ENCODE results near the gene LIPE. TPM values are rescaled to one million over a fixed set of nuclear protein-coding genes. Genes with fewer than 3 reads are reported as not detected.
"Not testable (repeated sequence)": the region's sequence is repeated elsewhere in the genome, so short reads cannot be mapped to it uniquely, and the experiment has no call there.

Gene LIPE
- total and polyA plus RNA-seq, 12 donors: 39.4 to 109 (median 55.0) TPM

DNA sequence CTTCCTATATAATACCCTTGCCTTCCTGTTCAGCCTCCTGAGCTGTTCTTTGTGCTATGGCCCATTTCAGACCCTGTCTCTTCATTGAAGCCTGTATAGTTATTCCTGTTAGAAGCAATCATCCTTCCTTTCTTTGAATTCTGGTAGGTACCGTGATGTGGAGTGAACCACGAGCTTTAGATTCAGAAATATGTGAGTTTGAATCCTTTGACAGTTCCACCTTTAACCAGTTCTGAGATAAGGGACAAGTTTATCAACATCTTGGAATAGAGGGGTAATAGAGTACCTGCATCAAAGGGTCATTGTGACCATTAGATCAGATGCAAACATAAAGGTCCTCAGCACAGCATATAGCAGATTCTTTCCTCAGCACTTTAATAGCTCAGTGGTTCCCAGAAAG, 27.9 kb upstream of the LIPE start:
- Histone ChIP-seq H3K4me3 (no peak overlapping the region), H3K4me1 (peaks cover 0 to 37% (median 6%) of the 10 kb centered on the region in 9 donors), H3K27me3 (peaks cover 0 to 6% (median 0%) of the 10 kb centered on the region in 7 donors), H3K27ac (no peak overlapping the region), H3K36me3 (no peaks in the 10 kb centered on the region), H3K9me3 (no peaks in the 10 kb centered on the region)
- TF ChIP-seq, protein P1, sequence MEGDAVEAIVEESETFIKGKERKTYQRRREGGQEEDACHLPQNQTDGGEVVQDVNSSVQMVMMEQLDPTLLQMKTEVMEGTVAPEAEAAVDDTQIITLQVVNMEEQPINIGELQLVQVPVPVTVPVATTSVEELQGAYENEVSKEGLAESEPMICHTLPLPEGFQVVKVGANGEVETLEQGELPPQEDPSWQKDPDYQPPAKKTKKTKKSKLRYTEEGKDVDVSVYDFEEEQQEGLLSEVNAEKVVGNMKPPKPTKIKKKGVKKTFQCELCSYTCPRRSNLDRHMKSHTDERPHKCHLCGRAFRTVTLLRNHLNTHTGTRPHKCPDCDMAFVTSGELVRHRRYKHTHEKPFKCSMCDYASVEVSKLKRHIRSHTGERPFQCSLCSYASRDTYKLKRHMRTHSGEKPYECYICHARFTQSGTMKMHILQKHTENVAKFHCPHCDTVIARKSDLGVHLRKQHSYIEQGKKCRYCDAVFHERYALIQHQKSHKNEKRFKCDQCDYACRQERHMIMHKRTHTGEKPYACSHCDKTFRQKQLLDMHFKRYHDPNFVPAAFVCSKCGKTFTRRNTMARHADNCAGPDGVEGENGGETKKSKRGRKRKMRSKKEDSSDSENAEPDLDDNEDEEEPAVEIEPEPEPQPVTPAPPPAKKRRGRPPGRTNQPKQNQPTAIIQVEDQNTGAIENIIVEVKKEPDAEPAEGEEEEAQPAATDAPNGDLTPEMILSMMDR (IDR thresholded peaks at IDR 0.05): no peak
- ATAC-seq (no peak), DNase-seq (no peak)
- intact Hi-C loops (cut with DNase I): loop anchor here in 4 of 10 donors (2.0 to 10.0 kb wide), 3 partner anchors 70 to 140 kb away; partner anchors contain the start of genes CEACAM8 (in 3 of the 4) and CEACAM1 (in 1 of the 4)
- WGBS, 2 donors: 74 to 85% methylated on average over 2 of the region's 2 CpGs

DNA sequence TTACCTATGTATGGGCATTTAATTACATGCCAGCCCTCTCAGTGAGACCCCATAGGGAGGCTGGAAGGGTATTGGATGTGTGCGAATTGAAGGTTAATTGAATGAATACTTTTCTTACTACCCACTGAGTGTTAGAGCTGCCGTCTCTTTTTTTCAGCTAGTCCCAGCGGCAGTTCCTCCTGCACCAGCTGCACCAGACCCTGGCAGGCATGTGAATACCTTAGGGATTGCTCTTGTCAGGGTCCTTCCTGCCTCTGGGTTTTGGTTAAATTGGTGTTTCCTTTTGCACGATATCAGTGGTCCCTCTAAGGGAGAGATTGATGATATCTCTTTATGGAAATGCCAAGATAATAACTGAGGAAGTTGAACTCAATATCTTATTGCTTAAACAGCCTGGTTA, 25.4 kb upstream of the LIPE start:
- intact Hi-C loops (cut with DNase I): loop anchor here in 6 of 10 donors (2.0 to 10.0 kb wide), 5 partner anchors 72 to 145 kb away; partner anchors contain the start of genes CEACAM8 (in 4 of the 6) and CEACAM1 (in 3 of the 6)
- TF ChIP-seq, protein P1 (IDR thresholded peaks at IDR 0.05): no peak
- H3K36me3 ChIP-seq: no peaks in the 10 kb centered on the region
- no peak overlapping the region for H3K4me3 ChIP-seq
- H3K9me3 ChIP-seq: no peaks in the 10 kb centered on the region
- peaks cover 0 to 44% (median 9%) of the 10 kb centered on the region in 9 donors for H3K4me1 ChIP-seq
- DNase-seq (no peak), ATAC-seq (no peak)
- peaks cover 0 to 6% (median 0%) of the 10 kb centered on the region in 7 donors for H3K27me3 ChIP-seq
- peak overlapping the region in 2 of 10 donors; percentile 2 to 36 for H3K27ac ChIP-seq
- 43 to 45% methylated on average over 4 of the region's 4 CpGs for WGBS, 2 donors

DNA sequence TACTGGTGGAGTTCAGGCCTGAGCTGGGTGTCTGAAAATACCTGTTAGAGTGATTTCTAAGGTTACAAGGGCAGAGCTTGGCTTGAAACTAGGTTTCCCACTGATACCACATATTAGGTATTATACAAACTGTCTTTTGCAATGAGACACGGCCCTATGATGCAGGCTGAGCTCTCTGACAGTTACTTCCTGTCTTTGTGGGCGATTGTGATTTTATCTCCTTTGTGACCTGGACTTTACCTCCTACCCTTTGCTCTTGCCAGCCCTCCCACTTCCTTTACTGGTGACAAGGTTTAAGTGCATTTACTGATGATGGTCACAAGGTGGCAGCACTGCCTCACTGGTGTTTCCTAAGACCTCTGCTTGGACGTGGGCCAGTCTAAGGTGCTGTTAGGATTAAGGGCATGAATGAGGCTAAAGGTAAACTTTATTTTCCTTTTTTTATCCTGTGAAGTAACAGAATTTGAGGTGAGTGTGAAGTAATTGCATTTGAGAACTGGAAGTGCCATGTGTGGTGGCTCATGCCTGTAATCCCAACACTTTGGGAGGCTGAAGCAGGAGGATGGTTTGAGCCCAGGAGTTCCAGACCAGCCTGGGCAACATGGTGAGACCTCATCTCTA, 23.2 kb upstream of the LIPE start:
- intact Hi-C loops (cut with DNase I): loop anchor here in 9 of 10 donors (1.0 to 10.0 kb wide), 7 partner anchors 74 to 147 kb away; partner anchors contain the start of genes CEACAM8 (in 4 of the 9) and CEACAM1 (in 3 of the 9)
- H3K9me3 ChIP-seq: no peaks in the 10 kb centered on the region
- H3K4me1 ChIP-seq: peaks cover 0 to 33% (median 9%) of the 10 kb centered on the region in 9 donors
- peaks cover 0 to 6% (median 0%) of the 10 kb centered on the region in 7 donors for H3K27me3 ChIP-seq
- TF ChIP-seq, protein P1 (IDR thresholded peaks at IDR 0.05): peak; percentile 81 to 94 (median 90)
- 0% methylated on average over 3 of the region's 3 CpGs for WGBS, 2 donors
- peak; percentile 48 to 84 for DNase-seq
- H3K36me3 ChIP-seq: no peaks in the 10 kb centered on the region
- H3K27ac ChIP-seq: peak overlapping the region in 9 of 10 donors; percentile 50 to 74 (median 61)
- ATAC-seq: peak; percentile 81 to 96 (median 91)
- H3K4me3 ChIP-seq: peak overlapping the region in 1 of 10 donors; percentile 7

DNA sequence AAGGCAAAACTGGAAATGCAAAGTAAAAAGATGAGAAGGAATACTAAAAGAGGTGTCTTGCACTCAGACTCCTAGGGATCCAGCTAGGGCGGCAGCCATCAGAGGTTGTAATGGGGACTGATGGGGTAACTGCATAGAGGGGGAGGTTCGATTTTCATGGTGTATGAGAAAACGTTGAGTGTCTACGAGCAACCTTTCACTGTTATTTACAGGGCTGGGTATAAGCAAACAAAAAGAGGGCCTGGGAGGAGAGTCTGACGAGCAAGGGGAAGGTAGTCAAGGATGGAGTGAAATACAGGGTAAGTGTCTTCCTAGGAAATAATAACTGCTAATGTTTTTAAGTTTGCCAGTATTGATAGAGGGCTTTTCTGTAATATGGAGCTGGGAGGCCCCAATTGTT, 21.1 kb upstream of the LIPE start:
- DNase-seq: not testable (repeated sequence)
- 82 to 88% methylated on average over 5 of the region's 5 CpGs for WGBS, 2 donors

DNA sequence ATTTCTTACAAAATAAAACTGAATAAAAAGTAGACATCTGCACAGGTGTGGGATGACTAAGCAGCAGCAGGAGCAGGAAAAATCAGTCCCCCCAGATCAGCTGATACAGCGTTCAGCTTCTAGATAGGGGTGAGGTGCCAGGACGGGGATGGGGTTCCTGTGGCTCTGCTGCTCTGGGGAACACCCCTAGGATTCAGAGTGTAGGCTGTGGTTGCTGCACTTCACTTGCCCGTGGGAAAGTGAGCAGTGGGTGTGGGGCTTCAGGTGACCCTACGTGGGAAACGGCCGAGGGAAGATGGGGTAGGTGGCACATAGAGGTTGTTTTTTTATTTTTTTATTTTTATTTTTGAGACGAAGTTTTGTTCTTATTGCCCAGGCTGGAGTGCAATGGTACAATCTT, 18.8 kb upstream of the LIPE start:
- Histone ChIP-seq H3K4me1 (peaks cover 0 to 21% (median 9%) of the 10 kb centered on the region in 9 donors), H3K9me3 (no peaks in the 10 kb centered on the region), H3K27ac (no peak overlapping the region), H3K4me3 (no peak overlapping the region), H3K27me3 (no peaks in the 10 kb centered on the region), H3K36me3 (no peaks in the 10 kb centered on the region)
- TF ChIP-seq, protein P1 (IDR thresholded peaks at IDR 0.05): no peak
- DNase-seq (no peak), ATAC-seq (no peak)
- 92 to 96% methylated on average over 7 of the region's 7 CpGs for WGBS, 2 donors
- intact Hi-C loops (cut with DNase I): no loop called here

More for the DNA sequence above, 21.1 kb upstream of the LIPE start:
- intact Hi-C loops (cut with DNase I); H3K9me3 ChIP-seq; H3K4me3 ChIP-seq; H3K27ac ChIP-seq; H3K36me3 ChIP-seq; H3K27me3 ChIP-seq; ATAC-seq: not testable (repeated sequence)
- H3K4me1 ChIP-seq: peaks cover 0 to 28% (median 9%) of the 10 kb centered on the region in 9 donors
